SU-DHL-6 (cell line): Measurements from ENCODE around the gene ASAP2.

Experiments
- CTCF ChIP-seq: fragments of 200-600 bp; sonication (generic); IDR thresholded peaks from one replicate; pipeline ENCODE4 v1.5.1; 2017; ENCODE audit warnings: antibody characterized with exemption, mild to moderate bottlenecking, low read length, moderate library complexity; ENCODE audit not compliant: insufficient read depth, poor library complexity, severe bottlenecking
- EZH2phosphoT487 ChIP-seq: fragments of 200-600 bp; sonication (generic), shearing (Covaris generic); conservative IDR thresholded peaks from 2 replicates; pipeline ENCODE4 v1.6.1; 2018; ENCODE audit warnings: mild to moderate bottlenecking, antibody characterized with exemption, low read length, moderate library complexity, mixed read lengths

DNA sequence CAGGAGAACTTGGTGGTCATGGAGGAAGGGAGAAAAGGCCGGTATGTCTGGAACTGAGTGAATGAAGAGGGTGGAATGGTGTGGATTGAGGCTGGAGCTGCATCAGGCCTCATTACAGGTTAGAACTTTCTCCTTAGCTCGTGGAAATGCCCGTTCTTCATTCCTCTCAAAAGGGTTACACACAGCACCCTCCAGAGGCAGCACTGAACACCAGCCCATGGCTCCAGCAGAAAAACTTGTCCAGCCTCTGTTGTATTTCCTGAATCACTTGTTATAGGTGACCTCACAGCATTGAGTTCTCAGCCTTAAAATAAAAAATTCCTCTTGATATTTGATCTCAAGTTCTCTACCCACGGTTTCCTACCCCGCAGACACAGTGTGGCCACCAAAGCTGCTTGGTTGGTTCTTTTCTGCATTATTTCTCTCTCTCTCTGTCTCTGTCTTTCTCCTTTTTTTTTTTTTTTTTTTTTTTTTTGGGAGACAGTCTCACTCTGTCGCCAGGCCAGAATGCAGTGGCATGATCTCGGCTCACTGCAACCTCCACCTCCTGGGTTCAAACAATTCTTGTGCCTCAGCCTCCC, 127.1 kb downstream of the ASAP2 start:
- TF ChIP-seq CTCF (peak; percentile 16), EZH2phosphoT487 (no peak)
